Mammary epithelial cell (primary cell): ENCODE results near the gene UBE3B.

Experiments used
- CTCF ChIP-seq, 2 donors: IDR thresholded peaks in 1 of 2; conservative IDR thresholded peaks in 1 of 2; 2 replicates each; pipeline ENCODE4 v1.5.1; 2011 to 2012; ENCODE audit warnings: inconsistent platforms in 2 of 2, low read length in 2 of 2, mild to moderate bottlenecking in 2 of 2, control low read depth in 1 of 2, low read depth in 1 of 2; ENCODE audit not compliant: insufficient read depth in 1 of 2; ENCODE audit errors: extremely low read depth in 1 of 2
- EZH2 ChIP-seq: IDR thresholded peaks from 2 replicates; pipeline ENCODE4 v1.6.1; 2012; ENCODE audit warnings: low read length, inconsistent platforms, borderline replicate concordance

- no peak for TF ChIP-seq CTCF (conservative IDR thresholded peaks at IDR 0.05 in 1 of 2, IDR thresholded peaks at IDR 0.05 in 1 of 2; ENCODE audit: extremely low read depth in 1 of 2, insufficient read depth in 1 of 2, low read depth in 1 of 2, low read length in 2 of 2)
- no peak for TF ChIP-seq EZH2
Observed at GRCh38 chr12:109452489-109452888, 24.9 kb upstream of the UBE3B start.
